GM19193 (cell line): Measurements from ENCODE around the gene AMACR.

Source experiments
- POLR2A ChIP-seq: IDR thresholded peaks from 4 replicates; pipeline ENCODE4 v1.6.1; 2011; ENCODE audit not compliant: insufficient read depth, insufficient read length; ENCODE audit errors: extremely low read depth

AMACR gene

GRCh38 chr5:34007621-34008600, at the start of gene AMACR:
Gene AMACR (minus strand): TSS chr5:34008050. CDS start chr5:34008019, 31 bp downstream.
- peak; percentile 98 for TF ChIP-seq POLR2A

- no peak for TF ChIP-seq POLR2A
These were observed 49.7 kb upstream of the AMACR start for GRCh38 chr5:34057569-34057968.

- no peak for TF ChIP-seq POLR2A
These were observed 49.3 kb upstream of the AMACR start for GRCh38 chr5:34057118-34057517.

GRCh38 chr5:34055667-34056066, 47.8 kb upstream of the AMACR start:
- no peak for TF ChIP-seq POLR2A

GRCh38 chr5:34054400-34054729, 46.5 kb upstream of the AMACR start:
- TF ChIP-seq POLR2A, result no peak

GRCh38 chr5:34053571-34054399, 45.9 kb upstream of the AMACR start:
- TF ChIP-seq POLR2A, result no peak

GRCh38 chr5:34053133-34053532, 45.3 kb upstream of the AMACR start:
- no peak for TF ChIP-seq POLR2A

GRCh38 chr5:34051374-34051980, 43.6 kb upstream of the AMACR start:
- TF ChIP-seq POLR2A, result no peak

GRCh38 chr5:34047774-34048572, 40.1 kb upstream of the AMACR start:
- no peak for TF ChIP-seq POLR2A

- TF ChIP-seq POLR2A, result no peak
These were observed 39.3 kb upstream of the AMACR start for GRCh38 chr5:34047143-34047542.

- no peak for TF ChIP-seq POLR2A
These were observed 38.1 kb upstream of the AMACR start for GRCh38 chr5:34045996-34046395.

- TF ChIP-seq POLR2A, result no peak
These were observed 37.2 kb upstream of the AMACR start for GRCh38 chr5:34045023-34045422.

GRCh38 chr5:34043099-34043876, 35.4 kb upstream of the AMACR start, which contains the start of gene C1QTNF3:
Gene C1QTNF3 (minus strand): TSS chr5:34043213. CDS start chr5:34043125, 88 bp downstream.
- no peak for TF ChIP-seq POLR2A
